GM10248 (cell line): ENCODE measurements around the gene MEPCE.
A peak's percentile ranks its signal among the peaks of the same experiment; 100 is the strongest.

Experiments
- CTCF ChIA-PET: fragments of 300-600 bp; sonication (Branson Sonifier 250); formaldehyde crosslinking; extraction: SDS; loops from one replicate; lab custom pipeline; 2021; ENCODE audit warnings: antibody characterized with exemption; lab: Yijun Ruan, JAX
- POLR2A ChIA-PET: fragments of 350-650 bp; sonication (Branson Sonifier 250); formaldehyde crosslinking; extraction: SDS; loops from one replicate; lab custom pipeline; 2020; ENCODE audit warnings: antibody characterized with exemption; lab: Yijun Ruan, JAX
- DNase-seq: peaks from one replicate; pipeline ENCODE4 v3.0.0; 2012; ENCODE audit errors: extremely low spot score
- TF ChIP-seq, protein P1 (sequence below): IDR thresholded peaks from 2 replicates; pipeline ENCODE4 v1.5.1; 2012; ENCODE audit warnings: mild to moderate bottlenecking, low read depth; ENCODE audit errors: extremely low read depth, missing control alignments, control extremely low read depth

The MEPCE gene

DNA sequence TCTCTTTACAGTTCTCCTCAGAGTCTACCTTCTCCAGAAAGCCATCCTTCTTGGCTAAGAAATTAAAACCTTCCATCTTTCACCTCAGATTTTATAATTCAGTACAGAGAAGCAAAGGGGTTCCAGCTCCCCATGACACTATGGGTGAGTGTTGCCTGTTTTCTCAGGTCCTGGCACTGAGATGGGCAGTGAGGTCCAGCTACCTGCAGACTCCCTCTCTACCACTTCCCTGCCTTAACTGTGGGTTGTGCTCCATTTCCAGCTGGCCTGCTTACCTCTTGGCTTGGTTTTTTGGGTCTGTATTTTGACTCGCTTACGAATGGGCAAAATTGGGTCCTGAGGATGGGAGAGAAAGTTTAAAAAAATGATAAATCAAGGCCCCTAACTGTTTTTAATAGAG is 27.4 kb upstream of the MEPCE start:
- POLR2A ChIA-PET = no interaction called here
- CTCF ChIA-PET = interaction anchor here (0.9 to 2.9 kb wide), 6 partner anchors 9 to 450 kb away, joined by 3 to 13 read pairs (median 3); partner anchors contain the start of genes SLC12A9 and ZCWPW1
- TF ChIP-seq, protein P1, sequence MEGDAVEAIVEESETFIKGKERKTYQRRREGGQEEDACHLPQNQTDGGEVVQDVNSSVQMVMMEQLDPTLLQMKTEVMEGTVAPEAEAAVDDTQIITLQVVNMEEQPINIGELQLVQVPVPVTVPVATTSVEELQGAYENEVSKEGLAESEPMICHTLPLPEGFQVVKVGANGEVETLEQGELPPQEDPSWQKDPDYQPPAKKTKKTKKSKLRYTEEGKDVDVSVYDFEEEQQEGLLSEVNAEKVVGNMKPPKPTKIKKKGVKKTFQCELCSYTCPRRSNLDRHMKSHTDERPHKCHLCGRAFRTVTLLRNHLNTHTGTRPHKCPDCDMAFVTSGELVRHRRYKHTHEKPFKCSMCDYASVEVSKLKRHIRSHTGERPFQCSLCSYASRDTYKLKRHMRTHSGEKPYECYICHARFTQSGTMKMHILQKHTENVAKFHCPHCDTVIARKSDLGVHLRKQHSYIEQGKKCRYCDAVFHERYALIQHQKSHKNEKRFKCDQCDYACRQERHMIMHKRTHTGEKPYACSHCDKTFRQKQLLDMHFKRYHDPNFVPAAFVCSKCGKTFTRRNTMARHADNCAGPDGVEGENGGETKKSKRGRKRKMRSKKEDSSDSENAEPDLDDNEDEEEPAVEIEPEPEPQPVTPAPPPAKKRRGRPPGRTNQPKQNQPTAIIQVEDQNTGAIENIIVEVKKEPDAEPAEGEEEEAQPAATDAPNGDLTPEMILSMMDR = no peak
- no peak for DNase-seq

DNA sequence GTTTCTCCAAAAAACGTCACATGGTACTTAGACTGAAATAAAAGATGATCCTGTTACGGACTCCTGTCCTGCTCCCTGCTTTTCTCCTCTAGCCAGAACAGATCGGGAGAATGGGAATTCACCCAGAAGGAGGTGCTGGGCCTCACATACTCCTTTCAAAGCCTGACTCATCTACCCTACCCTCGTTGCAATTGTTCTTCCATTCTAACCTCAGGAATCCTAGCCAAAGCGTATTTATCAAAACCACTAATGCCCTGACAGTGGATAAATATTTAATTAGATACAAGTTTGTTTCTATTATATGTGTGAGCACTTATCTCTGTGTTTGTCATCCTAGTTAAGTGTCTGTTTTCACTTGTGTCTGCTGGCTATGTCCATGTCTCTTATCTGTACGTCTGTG is 22.9 kb upstream of the MEPCE start:
- POLR2A ChIA-PET = no interaction called here
- no peak for DNase-seq
- TF ChIP-seq, protein P1 = no peak
- CTCF ChIA-PET = interaction anchor here (0.6 to 4.1 kb wide), 29 partner anchors 8 to 282 kb away, joined by 3 to 44 read pairs (median 8); partner anchors contain the start of genes GPC2 and STAG3

DNA sequence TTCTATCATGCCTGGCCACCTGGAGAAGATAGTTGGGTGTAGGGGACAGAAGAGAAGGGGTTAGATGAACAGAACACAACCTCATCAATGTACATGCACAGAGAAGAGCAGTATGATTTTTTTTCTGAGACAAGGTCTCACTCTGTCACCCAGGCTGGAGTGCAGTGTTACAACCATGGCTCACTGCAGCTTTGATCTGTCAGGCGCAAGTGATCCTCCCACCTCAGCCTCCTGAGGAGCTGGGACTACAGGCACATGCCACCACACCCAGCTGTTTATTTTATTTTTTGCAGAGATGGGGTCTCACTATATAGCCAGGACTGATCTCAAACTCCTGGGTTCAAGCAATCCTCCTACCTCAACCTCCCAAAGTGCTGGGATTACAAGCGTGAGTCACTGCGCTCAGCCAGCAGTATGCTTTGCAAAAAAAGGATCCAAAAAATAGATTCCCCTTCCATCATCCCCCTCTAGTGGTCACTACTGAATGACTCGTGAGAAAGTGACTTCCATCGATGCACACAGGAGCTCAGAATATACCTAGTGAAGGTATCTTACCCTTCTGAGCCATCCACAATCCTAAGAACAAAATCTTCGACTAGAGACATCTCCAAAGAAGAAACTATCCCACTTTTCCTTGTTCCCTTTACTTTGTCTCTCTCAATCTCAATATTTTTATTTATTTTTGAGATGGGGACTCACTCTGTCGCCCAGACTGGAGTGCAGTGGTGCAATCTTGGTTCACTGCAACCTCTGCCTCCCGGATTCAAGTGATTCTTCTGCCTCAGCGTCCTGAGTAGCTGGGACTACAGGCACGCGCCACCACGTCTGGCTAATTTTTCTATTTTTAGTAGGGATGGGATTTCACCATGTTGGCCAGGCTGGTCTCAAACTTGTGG is 22.1 kb upstream of the MEPCE start:
- TF ChIP-seq, protein P1 = peak; percentile 64
- peak; percentile 74 for DNase-seq
- CTCF ChIA-PET = interaction anchor here (0.6 to 4.1 kb wide), 37 partner anchors 9 to 282 kb away, joined by 3 to 44 read pairs (median 6); partner anchors contain the start of genes GPC2, STAG3 and ZCWPW1
- POLR2A ChIA-PET = interaction anchor here (0.6 to 1.0 kb wide), 3 partner anchors 20 to 71 kb away, joined by 3 to 6 read pairs (median 3); no protein-coding TSS in a partner anchor

DNA sequence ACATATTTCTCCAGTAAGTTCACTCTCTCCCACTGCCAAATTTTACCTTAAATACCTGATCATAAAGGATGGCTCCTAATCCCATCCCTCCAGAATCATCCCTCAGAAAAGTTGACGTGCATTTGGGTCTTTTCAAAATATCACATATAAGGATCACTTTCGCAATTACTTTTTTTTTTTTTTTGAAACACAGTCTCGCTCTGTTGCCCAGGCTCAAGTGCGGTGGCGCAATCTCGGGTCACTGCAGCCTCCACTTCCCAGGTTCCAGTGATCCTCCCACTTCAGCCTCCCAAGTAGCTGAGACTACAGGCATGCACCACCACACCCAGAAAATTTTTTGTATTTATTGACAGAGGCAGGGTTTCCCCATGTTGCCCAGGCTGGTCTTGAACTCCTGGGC is 18.5 kb upstream of the MEPCE start:
- ChIA-PET CTCF (interaction anchor here (1.5 kb wide), 1 partner anchor 278 kb away, joined by 4 read pairs; no protein-coding TSS in a partner anchor), POLR2A (no interaction called here)
- DNase-seq = no peak
- TF ChIP-seq, protein P1 = no peak

DNA sequence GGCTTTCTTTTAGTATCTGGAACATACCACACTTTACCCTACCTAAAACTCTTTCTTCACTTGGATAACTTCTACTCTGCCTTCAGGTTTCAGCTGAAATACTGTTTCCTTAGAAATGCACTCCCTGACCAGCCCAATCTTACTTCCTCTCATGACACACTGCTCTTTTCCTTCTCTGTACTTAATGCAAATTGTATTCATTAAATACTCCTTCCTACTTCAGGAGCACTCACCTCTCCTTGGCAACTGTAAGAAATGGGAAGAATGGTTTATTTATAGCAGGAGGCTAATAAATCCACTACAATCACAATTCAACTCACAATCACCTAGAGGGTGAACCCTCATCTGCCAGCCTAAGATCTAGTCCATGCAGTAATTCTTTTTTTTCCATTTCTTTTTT is 16.3 kb upstream of the MEPCE start:
- no peak for DNase-seq
- TF ChIP-seq, protein P1 = no peak
- ChIA-PET POLR2A (no interaction called here), CTCF (interaction anchor here (1.0 to 3.5 kb wide), 3 partner anchors 9 to 11 kb away, joined by 5 to 13 read pairs (median 8); no protein-coding TSS in a partner anchor)

DNA sequence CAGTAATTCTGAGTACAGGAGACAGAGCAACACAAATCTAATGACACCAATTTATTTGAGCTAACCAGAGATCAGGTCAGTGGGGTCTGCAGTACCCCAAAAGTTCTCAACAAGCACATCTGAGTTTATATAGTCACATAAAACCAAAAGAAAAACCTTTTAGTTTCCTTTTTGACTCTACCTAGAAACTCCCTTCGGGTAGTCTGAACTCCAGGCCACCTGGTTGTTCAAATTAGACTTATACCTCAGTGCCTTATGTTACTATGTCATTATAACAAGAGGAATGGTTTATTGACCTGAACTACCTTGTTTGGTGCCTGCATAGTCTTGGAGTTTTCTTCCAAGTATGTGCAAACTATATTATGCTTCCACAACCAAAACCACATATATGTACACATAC is 15.7 kb upstream of the MEPCE start:
- TF ChIP-seq, protein P1 = no peak
- POLR2A ChIA-PET = interaction anchor here (1.0 kb wide), 1 partner anchor 14 kb away, joined by 3 read pairs; the partner anchor contains the start of gene ZCWPW1
- peak; percentile 42 for DNase-seq
- CTCF ChIA-PET = interaction anchor here (1.0 to 3.5 kb wide), 3 partner anchors 9 to 11 kb away, joined by 5 to 13 read pairs (median 8); no protein-coding TSS in a partner anchor
